ENCODE data around the gene ECE1.

DNA sequence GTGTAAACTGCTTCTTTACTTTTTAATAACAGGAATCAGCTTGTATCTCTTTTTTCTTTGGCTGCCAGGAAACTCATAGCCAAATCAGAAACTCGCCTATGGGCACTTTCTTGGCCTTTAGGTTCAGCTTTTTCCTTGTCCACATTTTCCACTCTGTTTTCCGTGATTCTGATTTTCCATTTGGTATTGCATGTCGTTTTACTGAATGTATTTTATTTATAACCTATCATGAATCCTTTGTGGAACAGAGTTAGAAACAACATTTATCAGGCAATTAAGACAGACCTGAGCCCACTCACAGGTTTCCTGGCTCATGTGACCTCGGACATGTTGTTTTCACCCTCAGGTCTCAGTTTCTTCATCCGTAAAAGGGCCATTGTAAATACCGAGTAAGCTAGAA, 5.3 kb upstream of the ECE1 start:
- TF ChIP-seq, protein P1, sequence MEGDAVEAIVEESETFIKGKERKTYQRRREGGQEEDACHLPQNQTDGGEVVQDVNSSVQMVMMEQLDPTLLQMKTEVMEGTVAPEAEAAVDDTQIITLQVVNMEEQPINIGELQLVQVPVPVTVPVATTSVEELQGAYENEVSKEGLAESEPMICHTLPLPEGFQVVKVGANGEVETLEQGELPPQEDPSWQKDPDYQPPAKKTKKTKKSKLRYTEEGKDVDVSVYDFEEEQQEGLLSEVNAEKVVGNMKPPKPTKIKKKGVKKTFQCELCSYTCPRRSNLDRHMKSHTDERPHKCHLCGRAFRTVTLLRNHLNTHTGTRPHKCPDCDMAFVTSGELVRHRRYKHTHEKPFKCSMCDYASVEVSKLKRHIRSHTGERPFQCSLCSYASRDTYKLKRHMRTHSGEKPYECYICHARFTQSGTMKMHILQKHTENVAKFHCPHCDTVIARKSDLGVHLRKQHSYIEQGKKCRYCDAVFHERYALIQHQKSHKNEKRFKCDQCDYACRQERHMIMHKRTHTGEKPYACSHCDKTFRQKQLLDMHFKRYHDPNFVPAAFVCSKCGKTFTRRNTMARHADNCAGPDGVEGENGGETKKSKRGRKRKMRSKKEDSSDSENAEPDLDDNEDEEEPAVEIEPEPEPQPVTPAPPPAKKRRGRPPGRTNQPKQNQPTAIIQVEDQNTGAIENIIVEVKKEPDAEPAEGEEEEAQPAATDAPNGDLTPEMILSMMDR (conservative IDR thresholded peaks at IDR 0.05 in 1 of 2, IDR thresholded peaks at IDR 0.05 in 1 of 2; ENCODE audit: extremely low read depth in 1 of 2, insufficient read depth in 1 of 2, low read depth in 1 of 2, low read length in 2 of 2) = no peak
- TF ChIP-seq EZH2 (IDR thresholded peaks at IDR 0.05; ENCODE audit: borderline replicate concordance, low read length) = no peak

All from mammary epithelial cell (primary cell).